ENCODE measurements around the gene ELFN1. TPM values are rescaled to one million over a fixed set of nuclear protein-coding genes. Genes with fewer than 3 reads are reported as not detected.

Gene ELFN1
- total and polyA plus RNA-seq, 2 donors = 0.91 to 2.6 TPM

GRCh38 chr7:1654111-1654510, 16.0 kb upstream of the ELFN1 start:
- peaks cover 0 to 25% of the 10 kb centered on the region in 2 donors for H3K27me3 ChIP-seq (ENCODE audit: control insufficient read depth in 2 of 2, insufficient read depth in 1 of 2, low read length in 1 of 2)
- WGBS = 96% methylated on average over 15 of the region's 15 CpGs
- no peak overlapping the region for H3K4me3 ChIP-seq (ENCODE audit: low read length in 2 of 2)
- H3K36me3 ChIP-seq (ENCODE audit: control insufficient read depth in 2 of 2, insufficient read depth in 2 of 2, low read length in 1 of 2) = no peaks in the 10 kb centered on the region
- no peaks in the 10 kb centered on the region for H3K4me1 ChIP-seq (ENCODE audit: control insufficient read depth in 2 of 2, insufficient read depth in 2 of 2, low read length in 2 of 2)
- no peak overlapping the region for H3K27ac ChIP-seq (ENCODE audit: low read depth in 1 of 2, low read length in 1 of 2)
- no peak for DNase-seq (ENCODE audit: low read depth in 6 of 9, low spot score in 9 of 9)
- no peaks in the 10 kb centered on the region for H3K9me3 ChIP-seq (ENCODE audit: control insufficient read depth in 2 of 2, insufficient read depth in 1 of 2, low read length in 1 of 2)

GRCh38 chr7:1654738-1655475, 15.2 kb upstream of the ELFN1 start:
- no peak overlapping the region for H3K4me3 ChIP-seq (ENCODE audit: low read length in 2 of 2)
- WGBS = 94% methylated on average over 32 of the region's 32 CpGs
- no peaks in the 10 kb centered on the region for H3K9me3 ChIP-seq (ENCODE audit: control insufficient read depth in 2 of 2, insufficient read depth in 1 of 2, low read length in 1 of 2)
- H3K27me3 ChIP-seq (ENCODE audit: control insufficient read depth in 2 of 2, insufficient read depth in 1 of 2, low read length in 1 of 2) = peaks cover 0 to 27% of the 10 kb centered on the region in 2 donors
- H3K27ac ChIP-seq (ENCODE audit: low read depth in 1 of 2, low read length in 1 of 2) = no peak overlapping the region
- no peaks in the 10 kb centered on the region for H3K36me3 ChIP-seq (ENCODE audit: control insufficient read depth in 2 of 2, insufficient read depth in 2 of 2, low read length in 1 of 2)
- DNase-seq (ENCODE audit: low read depth in 6 of 9, low spot score in 9 of 9) = no peak
- H3K4me1 ChIP-seq (ENCODE audit: control insufficient read depth in 2 of 2, insufficient read depth in 2 of 2, low read length in 2 of 2) = no peaks in the 10 kb centered on the region

GRCh38 chr7:1659696-1660095, 10.4 kb upstream of the ELFN1 start:
- Histone ChIP-seq H3K9me3 (ENCODE audit: control insufficient read depth in 2 of 2, insufficient read depth in 1 of 2, low read length in 1 of 2) (peaks cover 0 to 13% of the 10 kb centered on the region in 2 donors), H3K36me3 (ENCODE audit: control insufficient read depth in 2 of 2, insufficient read depth in 2 of 2, low read length in 1 of 2) (no peaks in the 10 kb centered on the region), H3K27ac (ENCODE audit: low read depth in 1 of 2, low read length in 1 of 2) (no peak overlapping the region), H3K4me3 (ENCODE audit: low read length in 2 of 2) (no peak overlapping the region), H3K27me3 (ENCODE audit: control insufficient read depth in 2 of 2, insufficient read depth in 1 of 2, low read length in 1 of 2) (peaks cover 17 to 58% of the 10 kb centered on the region in 2 donors), H3K4me1 (ENCODE audit: control insufficient read depth in 2 of 2, insufficient read depth in 2 of 2, low read length in 2 of 2) (peaks cover 0 to 9% of the 10 kb centered on the region in 2 donors)
- WGBS = 88% methylated on average over 8 of the region's 8 CpGs
- no peak for DNase-seq (ENCODE audit: low read depth in 6 of 9, low spot score in 9 of 9)

GRCh38 chr7:1661461-1661860, 8.6 kb upstream of the ELFN1 start:
- H3K27ac ChIP-seq (ENCODE audit: low read depth in 1 of 2, low read length in 1 of 2) = no peak overlapping the region
- DNase-seq (ENCODE audit: low read depth in 6 of 9, low spot score in 9 of 9) = no peak
- H3K27me3 ChIP-seq (ENCODE audit: control insufficient read depth in 2 of 2, insufficient read depth in 1 of 2, low read length in 1 of 2) = peaks cover 35 to 65% of the 10 kb centered on the region in 2 donors
- no peaks in the 10 kb centered on the region for H3K36me3 ChIP-seq (ENCODE audit: control insufficient read depth in 2 of 2, insufficient read depth in 2 of 2, low read length in 1 of 2)
- no peak overlapping the region for H3K4me3 ChIP-seq (ENCODE audit: low read length in 2 of 2)
- peaks cover 0 to 13% of the 10 kb centered on the region in 2 donors for H3K9me3 ChIP-seq (ENCODE audit: control insufficient read depth in 2 of 2, insufficient read depth in 1 of 2, low read length in 1 of 2)
- WGBS = 94% methylated on average over 3 of the region's 3 CpGs
- peaks cover 0 to 13% of the 10 kb centered on the region in 2 donors for H3K4me1 ChIP-seq (ENCODE audit: control insufficient read depth in 2 of 2, insufficient read depth in 2 of 2, low read length in 2 of 2)

GRCh38 chr7:1662101-1662500, 8.0 kb upstream of the ELFN1 start:
- Histone ChIP-seq H3K36me3 (ENCODE audit: control insufficient read depth in 2 of 2, insufficient read depth in 2 of 2, low read length in 1 of 2) (no peaks in the 10 kb centered on the region), H3K4me1 (ENCODE audit: control insufficient read depth in 2 of 2, insufficient read depth in 2 of 2, low read length in 2 of 2) (peaks cover 0 to 19% of the 10 kb centered on the region in 2 donors), H3K27me3 (ENCODE audit: control insufficient read depth in 2 of 2, insufficient read depth in 1 of 2, low read length in 1 of 2) (peaks cover 41 to 65% of the 10 kb centered on the region in 2 donors), H3K9me3 (ENCODE audit: control insufficient read depth in 2 of 2, insufficient read depth in 1 of 2, low read length in 1 of 2) (peaks cover 1 to 13% of the 10 kb centered on the region in 2 donors), H3K27ac (ENCODE audit: low read depth in 1 of 2, low read length in 1 of 2) (no peak overlapping the region), H3K4me3 (ENCODE audit: low read length in 2 of 2) (no peak overlapping the region)
- 80% methylated on average over 3 of the region's 3 CpGs for WGBS
- DNase-seq (ENCODE audit: low read depth in 6 of 9, low spot score in 9 of 9) = no peak

GRCh38 chr7:1662767-1663166, 7.3 kb upstream of the ELFN1 start:
- DNase-seq (ENCODE audit: low read depth in 6 of 9, low spot score in 9 of 9) = no peak
- H3K4me3 ChIP-seq (ENCODE audit: low read length in 2 of 2) = no peak overlapping the region
- H3K27me3 ChIP-seq (ENCODE audit: control insufficient read depth in 2 of 2, insufficient read depth in 1 of 2, low read length in 1 of 2) = peaks cover 48 to 67% of the 10 kb centered on the region in 2 donors
- 83% methylated on average over 13 of the region's 13 CpGs for WGBS
- peaks cover 1 to 13% of the 10 kb centered on the region in 2 donors for H3K9me3 ChIP-seq (ENCODE audit: control insufficient read depth in 2 of 2, insufficient read depth in 1 of 2, low read length in 1 of 2)
- H3K27ac ChIP-seq (ENCODE audit: low read depth in 1 of 2, low read length in 1 of 2) = no peak overlapping the region
- peaks cover 0 to 23% of the 10 kb centered on the region in 2 donors for H3K4me1 ChIP-seq (ENCODE audit: control insufficient read depth in 2 of 2, insufficient read depth in 2 of 2, low read length in 2 of 2)
- H3K36me3 ChIP-seq (ENCODE audit: control insufficient read depth in 2 of 2, insufficient read depth in 2 of 2, low read length in 1 of 2) = no peaks in the 10 kb centered on the region

- no peak overlapping the region for H3K27ac ChIP-seq (ENCODE audit: low read depth in 1 of 2, low read length in 1 of 2)
- peaks cover 0 to 25% of the 10 kb centered on the region in 2 donors for H3K4me1 ChIP-seq (ENCODE audit: control insufficient read depth in 2 of 2, insufficient read depth in 2 of 2, low read length in 2 of 2)
- no peak for DNase-seq (ENCODE audit: low read depth in 6 of 9, low spot score in 9 of 9)
- no peak overlapping the region for H3K4me3 ChIP-seq (ENCODE audit: low read length in 2 of 2)
- 58% methylated on average over 11 of the region's 11 CpGs for WGBS
- no peaks in the 10 kb centered on the region for H3K36me3 ChIP-seq (ENCODE audit: control insufficient read depth in 2 of 2, insufficient read depth in 2 of 2, low read length in 1 of 2)
- peaks cover 1 to 13% of the 10 kb centered on the region in 2 donors for H3K9me3 ChIP-seq (ENCODE audit: control insufficient read depth in 2 of 2, insufficient read depth in 1 of 2, low read length in 1 of 2)
- H3K27me3 ChIP-seq (ENCODE audit: control insufficient read depth in 2 of 2, insufficient read depth in 1 of 2, low read length in 1 of 2) = peaks cover 53 to 70% of the 10 kb centered on the region in 2 donors
Observed at GRCh38 chr7:1663223-1663622, 6.9 kb upstream of the ELFN1 start.

- DNase-seq (ENCODE audit: low read depth in 6 of 9, low spot score in 9 of 9) = no peak
- no peak overlapping the region for H3K27ac ChIP-seq (ENCODE audit: low read depth in 1 of 2, low read length in 1 of 2)
- peaks cover 1 to 13% of the 10 kb centered on the region in 2 donors for H3K9me3 ChIP-seq (ENCODE audit: control insufficient read depth in 2 of 2, insufficient read depth in 1 of 2, low read length in 1 of 2)
- peaks cover 61 to 78% of the 10 kb centered on the region in 2 donors for H3K27me3 ChIP-seq (ENCODE audit: control insufficient read depth in 2 of 2, insufficient read depth in 1 of 2, low read length in 1 of 2)
- 9% methylated on average over 56 of the region's 56 CpGs for WGBS
- peak overlapping the region in 1 of 2 donors; percentile 52 for H3K4me3 ChIP-seq (ENCODE audit: low read length in 2 of 2)
- peaks cover 0 to 32% of the 10 kb centered on the region in 2 donors for H3K4me1 ChIP-seq (ENCODE audit: control insufficient read depth in 2 of 2, insufficient read depth in 2 of 2, low read length in 2 of 2)
- no peaks in the 10 kb centered on the region for H3K36me3 ChIP-seq (ENCODE audit: control insufficient read depth in 2 of 2, insufficient read depth in 2 of 2, low read length in 1 of 2)
Observed at GRCh38 chr7:1663857-1664651, 6.0 kb upstream of the ELFN1 start.
